SU-DHL-6 (cell line): ENCODE results near the gene HSD17B2.

Experiments used
- H2AFZ ChIP-seq: fragments of 200-600 bp; sonication (generic); 2 replicates; pipeline ENCODE4 v1.6.1; 2014; ENCODE audit warnings: low read depth, mild to moderate bottlenecking, moderate library complexity, mixed read lengths, antibody characterized with exemption, low read length; ENCODE audit not compliant: severe bottlenecking
- H3F3A ChIP-seq: fragments of 200-600 bp; shearing (Covaris generic); 2 replicates; pipeline ENCODE4 v1.6.0; 2016; ENCODE audit warnings: antibody characterized with exemption, mild to moderate bottlenecking; ENCODE audit not compliant: insufficient read depth
- H3K27ac ChIP-seq: fragments of 200-600 bp; sonication (generic); 2 replicates; pipeline ENCODE4 v1.5.1; 2016; ENCODE audit warnings: low read depth, mild to moderate bottlenecking, low read length, moderate library complexity, mixed read lengths
- H3K27me3 ChIP-seq: fragments of 200-600 bp; sonication (generic), shearing (Covaris generic); 2 replicates; pipeline ENCODE4 v1.6.0; 2014; ENCODE audit warnings: mild to moderate bottlenecking, low read length
- H3K36me3 ChIP-seq: fragments of 200-600 bp; sonication (generic); 2 replicates; pipeline ENCODE4 v1.6.1; 2014; ENCODE audit warnings: mild to moderate bottlenecking, low read length, mixed read lengths
- H3K4me2 ChIP-seq: fragments of 300-600, 200-600 bp; shearing (Covaris generic), sonication (generic); 2 replicates; pipeline ENCODE4 v1.6.0; 2014; ENCODE audit warnings: low read length, low read depth, mild to moderate bottlenecking; ENCODE audit not compliant: poor library complexity, severe bottlenecking
- H3K4me3 ChIP-seq: fragments of 200-600 bp; sonication (generic); 2 replicates; pipeline ENCODE4 v1.5.1; 2014; ENCODE audit warnings: antibody characterized with exemption, low read length, mild to moderate bottlenecking, mixed read lengths; ENCODE audit not compliant: insufficient read depth, poor library complexity, severe bottlenecking
- H3K79me2 ChIP-seq: fragments of 200-600 bp; sonication (generic); 2 replicates; pipeline ENCODE4 v1.6.1; 2014; ENCODE audit warnings: mild to moderate bottlenecking, low read length, moderate library complexity; ENCODE audit not compliant: insufficient read depth
- H3K9ac ChIP-seq: fragments of 200-600 bp; sonication (generic); 2 replicates; pipeline ENCODE4 v1.7.0; 2014; ENCODE audit warnings: mild to moderate bottlenecking, low read length
- H3K9me2 ChIP-seq: fragments of 200-600 bp; sonication (generic); replicated peaks from 2 replicates; pipeline ENCODE4 v1.6.1; 2014; ENCODE audit warnings: low read length; ENCODE audit not compliant: insufficient read depth
- H3K9me3 ChIP-seq: fragments of 200-600 bp; sonication (generic); 2 replicates; pipeline ENCODE4 v1.6.1; 2014; ENCODE audit warnings: low read length, mixed read lengths; ENCODE audit not compliant: insufficient read depth
- H4K20me1 ChIP-seq: fragments of 200-600 bp; sonication (generic); 2 replicates; pipeline ENCODE4 v1.6.1; 2014; ENCODE audit warnings: low read depth, mild to moderate bottlenecking, antibody characterized with exemption, low read length, moderate library complexity, mixed read lengths
- EZH2phosphoT487 ChIP-seq: fragments of 200-600 bp; sonication (generic), shearing (Covaris generic); conservative IDR thresholded peaks from 2 replicates; pipeline ENCODE4 v1.6.1; 2018; ENCODE audit warnings: mild to moderate bottlenecking, antibody characterized with exemption, low read length, moderate library complexity, mixed read lengths
- TF ChIP-seq, protein P1 (sequence below): fragments of 200-600 bp; sonication (generic); IDR thresholded peaks from one replicate; pipeline ENCODE4 v1.5.1; 2017; ENCODE audit warnings: antibody characterized with exemption, mild to moderate bottlenecking, low read length, moderate library complexity; ENCODE audit not compliant: insufficient read depth, poor library complexity, severe bottlenecking

The HSD17B2 gene

DNA sequence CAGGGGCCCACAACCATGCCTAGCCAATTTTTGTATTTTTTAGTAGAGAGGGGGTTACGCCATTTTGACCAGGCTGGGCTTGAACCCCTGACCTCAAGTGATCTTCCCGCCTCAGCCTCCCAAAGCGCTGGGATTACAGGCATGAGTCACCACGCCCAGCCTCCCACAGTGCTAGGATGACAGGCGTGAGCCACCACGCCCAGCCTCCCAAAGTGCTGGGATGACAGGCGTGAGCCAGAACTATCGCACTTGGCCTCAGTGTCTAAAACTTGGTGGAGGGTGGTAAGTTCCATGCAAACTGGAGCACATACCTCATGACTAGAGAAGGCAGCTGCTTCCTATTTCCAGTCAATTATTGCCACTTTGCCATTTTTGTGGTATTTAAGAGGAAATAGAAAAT, 7.1 kb downstream of the HSD17B2 start:
- Histone ChIP-seq H3F3A (no peaks in the 10 kb centered on the region), H3K27ac (no peak overlapping the region), H3K9me2 (no peaks in the 10 kb centered on the region), H3K9me3 (no peaks in the 10 kb centered on the region), H3K9ac (no peak overlapping the region), H3K27me3 (no peaks in the 10 kb centered on the region), H3K79me2 (no peaks in the 10 kb centered on the region), H3K4me2 (no peak overlapping the region), H2AFZ (no peak overlapping the region), H4K20me1 (no peaks in the 10 kb centered on the region), H3K36me3 (no peaks in the 10 kb centered on the region), H3K4me3 (no peak overlapping the region)
- TF ChIP-seq, protein P1, sequence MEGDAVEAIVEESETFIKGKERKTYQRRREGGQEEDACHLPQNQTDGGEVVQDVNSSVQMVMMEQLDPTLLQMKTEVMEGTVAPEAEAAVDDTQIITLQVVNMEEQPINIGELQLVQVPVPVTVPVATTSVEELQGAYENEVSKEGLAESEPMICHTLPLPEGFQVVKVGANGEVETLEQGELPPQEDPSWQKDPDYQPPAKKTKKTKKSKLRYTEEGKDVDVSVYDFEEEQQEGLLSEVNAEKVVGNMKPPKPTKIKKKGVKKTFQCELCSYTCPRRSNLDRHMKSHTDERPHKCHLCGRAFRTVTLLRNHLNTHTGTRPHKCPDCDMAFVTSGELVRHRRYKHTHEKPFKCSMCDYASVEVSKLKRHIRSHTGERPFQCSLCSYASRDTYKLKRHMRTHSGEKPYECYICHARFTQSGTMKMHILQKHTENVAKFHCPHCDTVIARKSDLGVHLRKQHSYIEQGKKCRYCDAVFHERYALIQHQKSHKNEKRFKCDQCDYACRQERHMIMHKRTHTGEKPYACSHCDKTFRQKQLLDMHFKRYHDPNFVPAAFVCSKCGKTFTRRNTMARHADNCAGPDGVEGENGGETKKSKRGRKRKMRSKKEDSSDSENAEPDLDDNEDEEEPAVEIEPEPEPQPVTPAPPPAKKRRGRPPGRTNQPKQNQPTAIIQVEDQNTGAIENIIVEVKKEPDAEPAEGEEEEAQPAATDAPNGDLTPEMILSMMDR, result no peak
- no peak for TF ChIP-seq EZH2phosphoT487

DNA sequence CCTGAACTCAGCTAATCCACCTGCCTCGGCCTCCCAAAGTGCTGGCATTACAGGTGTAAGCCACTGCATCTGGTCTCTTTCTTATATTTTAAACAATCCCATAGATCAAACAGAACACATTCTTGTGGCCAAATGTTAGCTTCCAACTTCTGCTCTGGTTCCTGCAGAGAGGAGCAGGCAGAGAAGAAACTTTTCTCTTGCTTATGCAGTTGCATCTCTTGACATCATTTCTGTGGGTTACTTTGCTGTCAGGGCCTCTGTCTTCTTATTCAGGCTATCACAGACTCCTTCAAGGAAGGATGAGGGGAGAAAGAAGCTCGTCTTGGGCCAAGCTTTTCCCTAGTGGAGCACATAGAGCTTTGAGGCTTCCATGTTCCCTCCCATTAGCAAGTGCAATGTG, 7.8 kb downstream of the HSD17B2 start:
- Histone ChIP-seq H3K9me2 (no peaks in the 10 kb centered on the region), H3K9me3 (no peaks in the 10 kb centered on the region), H3K27me3 (no peaks in the 10 kb centered on the region), H4K20me1 (no peaks in the 10 kb centered on the region), H3K79me2 (no peaks in the 10 kb centered on the region), H3F3A (no peaks in the 10 kb centered on the region), H3K4me3 (no peak overlapping the region), H3K36me3 (no peaks in the 10 kb centered on the region), H3K9ac (no peak overlapping the region), H3K27ac (no peak overlapping the region), H2AFZ (no peak overlapping the region), H3K4me2 (no peak overlapping the region)
- no peak for TF ChIP-seq EZH2phosphoT487

DNA sequence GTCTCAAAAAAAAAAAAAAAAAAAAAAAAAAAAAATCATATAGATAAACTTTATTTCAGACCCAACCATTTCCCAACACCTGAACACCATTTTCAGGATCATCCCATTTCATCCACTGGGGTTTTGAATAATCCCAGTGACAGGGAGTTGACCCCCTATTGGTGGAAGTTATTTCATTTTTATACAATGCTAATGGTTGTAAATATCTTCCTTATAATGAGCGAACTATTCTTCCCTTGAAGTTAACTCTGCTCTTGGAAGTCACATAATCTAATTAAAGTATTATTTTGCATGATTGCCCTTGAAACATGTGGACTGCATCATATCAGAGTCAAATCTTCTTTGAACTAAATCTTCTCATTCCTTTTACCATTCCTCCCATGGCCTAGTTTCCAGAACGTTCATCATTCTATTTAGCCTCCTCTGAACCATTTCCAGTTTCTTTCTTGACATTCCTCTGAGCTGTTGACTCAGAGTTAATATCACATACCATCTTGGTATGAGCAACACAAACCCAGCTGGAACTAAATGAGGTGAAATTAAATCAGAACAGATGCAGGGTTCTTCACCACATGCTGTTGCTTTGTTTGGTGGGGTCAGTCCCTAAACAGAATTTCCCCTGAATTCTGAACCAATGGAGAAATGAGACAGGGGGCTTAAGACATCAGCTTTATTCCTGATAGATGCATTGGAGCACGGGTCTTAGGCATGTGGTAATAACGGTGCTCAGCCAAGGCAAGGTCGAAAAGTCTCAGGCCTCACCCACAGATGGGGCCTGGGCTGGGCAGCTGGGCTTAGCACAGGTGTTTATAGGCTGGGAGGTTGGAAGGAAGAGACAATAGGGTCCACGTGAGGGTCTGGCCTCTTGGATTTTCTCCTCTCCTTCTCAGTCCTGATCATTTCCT, 8.9 kb downstream of the HSD17B2 start:
- TF ChIP-seq, protein P1, result no peak
- TF ChIP-seq EZH2phosphoT487, result no peak
- Histone ChIP-seq H2AFZ (no peak overlapping the region), H3K4me2 (no peak overlapping the region), H3K27ac (no peak overlapping the region), H3K9me3 (no peaks in the 10 kb centered on the region), H4K20me1 (no peaks in the 10 kb centered on the region), H3K27me3 (no peaks in the 10 kb centered on the region), H3K36me3 (no peaks in the 10 kb centered on the region), H3K79me2 (no peaks in the 10 kb centered on the region), H3K9ac (no peak overlapping the region), H3K4me3 (no peak overlapping the region), H3K9me2 (no peaks in the 10 kb centered on the region), H3F3A (no peaks in the 10 kb centered on the region)

DNA sequence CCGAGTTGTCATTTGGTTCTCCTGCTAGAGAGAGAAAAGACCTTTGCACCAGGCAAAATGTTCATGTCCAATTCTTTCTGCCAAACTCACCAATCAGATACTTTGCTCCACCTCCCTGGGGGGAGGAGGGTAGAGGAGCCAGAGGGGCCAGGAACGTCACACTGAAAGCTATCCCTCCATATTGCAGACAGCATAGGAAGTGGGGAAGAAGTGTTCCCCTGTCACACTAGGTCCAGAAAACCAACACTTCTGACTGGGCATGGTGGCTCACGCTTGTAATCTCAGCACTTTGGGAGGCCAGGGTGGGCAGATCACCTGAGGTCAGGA, 9.5 kb downstream of the HSD17B2 start:
- no peak overlapping the region for H3K9ac ChIP-seq
- H3K4me3 ChIP-seq, result no peak overlapping the region
- no peaks in the 10 kb centered on the region for H3K9me2 ChIP-seq
- no peaks in the 10 kb centered on the region for H3K9me3 ChIP-seq
- H3K36me3 ChIP-seq, result no peaks in the 10 kb centered on the region
- no peaks in the 10 kb centered on the region for H3F3A ChIP-seq
- TF ChIP-seq, protein P1, result no peak
- TF ChIP-seq EZH2phosphoT487, result no peak
- no peak overlapping the region for H3K4me2 ChIP-seq
- H4K20me1 ChIP-seq, result no peaks in the 10 kb centered on the region
- no peak overlapping the region for H3K27ac ChIP-seq
- H3K27me3 ChIP-seq, result no peaks in the 10 kb centered on the region
- no peak overlapping the region for H2AFZ ChIP-seq
- no peaks in the 10 kb centered on the region for H3K79me2 ChIP-seq
